Posterior cingulate gyrus (tissue), 11 donors: ENCODE data around the gene SRBD1.
A peak's percentile ranks its signal among the peaks of the same experiment; 100 is the strongest.

ENCODE experiments used
- DNase-seq, 10 donors: peaks; one replicate each; pipeline versions ENCODE4 v3.0.0 to v3.0.0-alpha.2; 2020 to 2021; ENCODE audit warnings: mixed read lengths in 3 of 10
- intact Hi-C: fragments of 100-400 bp; cut with DNase I; formaldehyde crosslinking; loops from one replicate; pipeline ENCODE4 v1.15.1; 2023

The SRBD1 gene

DNA sequence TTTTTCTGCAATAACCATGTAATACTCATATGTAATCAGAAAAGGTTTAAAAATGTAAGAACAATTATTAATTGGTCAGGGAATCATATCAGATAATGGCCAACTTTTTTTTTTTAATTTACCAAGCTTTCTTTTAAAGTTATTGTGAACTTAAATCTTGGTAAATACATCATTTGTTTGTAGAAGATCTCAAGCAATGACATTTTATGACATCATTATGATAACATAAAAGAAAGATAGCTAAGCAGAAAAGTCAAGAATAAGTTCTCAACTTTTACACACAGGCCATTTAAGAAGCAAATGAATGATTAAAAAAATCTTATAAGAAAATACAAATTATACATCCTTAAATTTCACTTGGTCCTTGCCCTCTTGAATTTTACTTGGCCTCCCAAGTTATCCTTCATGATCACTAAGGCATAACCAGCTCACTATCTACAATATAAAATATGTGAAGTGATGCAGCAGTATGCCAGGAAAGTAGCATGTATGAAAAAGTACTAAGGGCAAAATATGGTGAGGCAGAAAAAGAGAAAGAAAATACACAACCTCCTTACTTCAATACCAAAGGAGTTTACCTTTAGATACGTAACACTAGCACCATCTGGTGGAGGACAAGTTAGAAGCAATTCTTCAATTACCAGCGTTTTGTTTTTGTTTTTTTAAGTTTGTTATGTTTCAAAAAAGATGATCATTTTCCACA is 116.6 kb downstream of the SRBD1 start:
- intact Hi-C loops, result loop anchor here (1.0 kb wide), 1 partner anchor 513 kb away; no protein-coding TSS in a partner anchor
- no peak for DNase-seq

DNA sequence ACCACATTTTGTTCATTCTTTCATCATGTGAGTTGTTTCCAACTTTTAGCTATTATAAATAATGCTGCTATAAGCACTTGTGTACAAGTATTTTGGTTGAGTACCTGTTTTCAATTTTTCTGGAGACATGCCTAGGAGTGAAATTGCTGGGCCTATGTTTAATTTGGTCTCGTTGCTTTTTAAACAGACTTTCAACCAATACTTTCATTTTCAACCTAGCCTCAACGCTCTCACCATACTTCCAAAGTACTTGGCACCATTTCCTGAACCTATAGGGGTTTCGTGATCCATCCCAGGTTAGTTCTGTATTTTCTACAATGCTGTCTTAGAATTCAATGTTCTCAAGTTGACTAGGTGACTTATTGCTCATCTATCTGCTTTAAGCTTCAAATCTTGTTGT is 126.1 kb downstream of the SRBD1 start:
- intact Hi-C loops, result no loop called here
- no peak for DNase-seq

DNA sequence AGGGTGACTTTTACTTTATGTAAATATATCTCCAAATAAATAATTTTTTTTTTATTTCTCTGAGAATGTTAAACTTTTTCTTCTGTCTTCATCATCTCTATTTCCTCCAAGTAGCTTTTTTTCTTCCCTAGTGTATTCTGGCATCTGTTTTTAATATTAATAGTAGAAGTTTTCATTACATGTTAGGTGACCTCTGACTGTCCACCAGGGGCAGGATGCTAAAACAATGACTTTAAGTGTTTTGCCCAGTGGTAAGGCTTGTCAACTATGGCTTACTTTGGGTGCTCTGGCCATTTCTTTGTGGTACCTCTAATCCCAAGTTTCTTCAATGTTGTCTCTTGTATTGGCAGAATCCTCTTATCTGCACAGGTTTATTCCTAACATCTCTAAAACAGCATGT is 127.1 kb downstream of the SRBD1 start:
- intact Hi-C loops, result no loop called here
- DNase-seq, result no peak

DNA sequence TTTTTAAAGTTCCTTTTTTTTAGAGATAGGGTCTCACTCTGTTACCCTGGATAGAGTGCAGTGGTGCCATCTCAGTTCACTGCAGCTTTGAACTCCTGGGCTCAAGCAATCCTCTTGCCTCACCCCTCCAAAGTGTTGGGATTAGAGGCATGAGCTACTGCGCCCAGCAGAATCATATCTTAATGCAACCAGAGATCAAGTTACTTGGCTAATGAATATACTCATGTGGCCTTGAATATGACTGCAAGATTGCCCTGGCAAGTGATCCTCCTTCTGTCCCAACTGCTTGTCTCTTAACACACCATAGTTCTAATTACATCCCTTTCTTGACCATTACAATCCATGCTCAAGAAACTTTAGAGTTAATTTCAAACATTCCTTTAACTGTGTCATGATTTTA is 133.5 kb downstream of the SRBD1 start:
- DNase-seq, result no peak
- intact Hi-C loops, result no loop called here

DNA sequence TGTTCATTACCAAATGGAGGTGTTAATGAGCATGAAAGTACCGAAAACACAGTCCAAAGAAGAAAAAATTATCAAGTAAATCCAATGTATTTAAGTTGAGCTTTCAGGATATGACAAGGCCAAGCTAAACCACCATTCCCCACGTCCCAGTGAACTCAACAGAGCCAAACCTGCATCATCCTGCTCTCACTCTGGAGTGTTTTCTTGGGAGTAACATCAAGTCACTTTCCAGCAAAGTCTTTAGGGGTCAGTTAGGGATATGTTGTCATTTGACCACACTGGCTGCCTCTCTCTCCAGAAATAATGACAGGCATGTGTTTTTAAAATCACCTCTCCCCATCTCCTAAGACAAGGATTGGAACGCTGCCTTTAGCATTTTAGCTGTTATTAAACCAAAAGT is 140.5 kb downstream of the SRBD1 start:
- intact Hi-C loops, result no loop called here
- DNase-seq, result no peak

DNA sequence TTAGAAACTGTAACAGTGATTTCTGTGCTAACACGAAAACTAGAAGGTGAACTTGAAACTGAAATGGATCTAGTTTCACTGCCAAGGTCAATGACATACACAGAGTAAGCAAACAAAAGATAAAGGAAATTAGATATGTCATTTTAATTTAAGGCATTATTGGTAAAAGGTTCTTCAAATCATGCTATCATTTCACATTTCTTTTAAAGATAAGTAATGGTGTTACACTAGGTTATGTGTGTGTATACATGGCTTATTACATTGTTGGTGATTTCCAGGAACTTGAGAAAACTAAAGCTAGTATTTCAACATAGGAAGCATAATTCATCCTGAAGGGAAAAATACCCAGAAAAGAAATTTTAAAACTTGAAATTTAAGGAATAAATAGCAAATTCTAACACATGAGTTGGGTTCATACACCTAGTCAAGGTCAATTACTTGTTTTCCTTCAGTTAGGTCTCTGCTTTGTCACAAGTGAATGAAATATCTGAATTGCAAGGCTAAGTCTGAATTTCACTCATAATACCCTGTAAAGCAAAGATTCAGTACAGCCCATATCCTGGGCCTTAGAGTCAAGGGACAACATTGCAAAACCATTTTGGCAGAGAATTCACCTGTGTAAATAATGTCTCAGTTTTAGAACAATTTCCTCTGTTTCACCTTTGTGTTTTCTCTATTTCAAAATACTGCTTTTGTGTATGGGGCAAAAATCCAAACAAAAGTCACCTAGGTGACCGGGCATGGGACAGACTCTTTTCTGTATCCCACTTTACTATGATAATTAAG is 141.6 kb downstream of the SRBD1 start:
- intact Hi-C loops, result no loop called here
- no peak for DNase-seq

DNA sequence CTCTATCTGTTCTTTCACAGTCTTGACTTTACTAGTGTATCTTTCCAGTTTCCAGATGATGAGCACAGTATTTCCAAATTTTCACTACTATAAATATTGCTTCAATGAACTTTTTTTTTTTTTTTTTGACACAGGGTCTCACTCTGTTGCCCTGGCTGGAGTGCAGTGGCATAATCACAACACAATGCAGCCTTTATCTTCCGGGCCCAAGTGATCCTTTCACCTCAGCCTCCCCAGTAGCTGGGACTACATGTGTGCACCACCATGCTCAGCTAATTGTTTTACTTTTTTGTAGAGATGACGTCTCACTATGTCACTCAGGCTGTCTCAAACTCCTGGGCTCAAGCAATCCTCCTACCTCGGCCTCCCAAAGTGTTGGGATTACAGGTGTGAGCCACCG is 142.8 kb downstream of the SRBD1 start:
- DNase-seq, result no peak
- intact Hi-C loops, result no loop called here

DNA sequence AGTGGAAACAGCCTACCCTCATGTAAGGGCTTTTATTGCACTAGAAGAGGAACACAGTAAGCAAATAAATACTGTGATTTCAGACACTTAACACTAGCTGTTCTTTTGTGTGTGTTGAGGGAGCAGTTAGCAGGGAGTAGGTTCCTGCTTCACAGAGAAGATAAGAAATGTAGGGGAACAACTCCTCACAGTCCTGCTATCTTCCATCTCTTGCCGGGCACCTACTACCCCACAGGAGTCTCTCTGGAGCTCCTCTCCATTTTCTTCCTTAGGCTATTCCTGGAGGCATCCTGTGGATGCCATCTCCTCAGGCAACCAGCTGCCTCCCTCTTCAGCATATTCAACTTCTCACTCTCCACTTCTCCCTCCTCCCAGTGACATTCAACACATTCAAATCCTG is 145.0 kb downstream of the SRBD1 start:
- DNase-seq, result peak in 1 of 10 donors; percentile 40
- intact Hi-C loops, result no loop called here

DNA sequence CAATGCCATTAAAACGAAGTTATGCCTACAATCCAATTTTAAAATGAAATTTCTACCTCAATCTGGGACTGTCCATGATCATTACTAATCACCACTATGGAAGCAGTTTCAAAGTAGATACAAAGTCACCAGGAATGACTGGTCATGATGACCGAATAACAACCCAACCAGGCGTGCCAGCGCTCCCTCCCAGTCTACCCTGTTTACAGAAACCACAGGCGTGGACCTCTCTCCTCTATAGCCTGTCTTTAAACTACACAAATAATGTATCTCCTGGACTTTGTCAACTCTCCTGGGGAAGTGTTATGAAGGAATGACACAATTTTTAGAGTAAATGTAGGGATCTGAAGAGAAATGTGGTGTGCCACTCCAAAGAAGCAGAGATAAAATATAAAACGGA is 150.2 kb downstream of the SRBD1 start:
- peak in 1 of 10 donors; percentile 17 for DNase-seq
- intact Hi-C loops, result no loop called here

DNA sequence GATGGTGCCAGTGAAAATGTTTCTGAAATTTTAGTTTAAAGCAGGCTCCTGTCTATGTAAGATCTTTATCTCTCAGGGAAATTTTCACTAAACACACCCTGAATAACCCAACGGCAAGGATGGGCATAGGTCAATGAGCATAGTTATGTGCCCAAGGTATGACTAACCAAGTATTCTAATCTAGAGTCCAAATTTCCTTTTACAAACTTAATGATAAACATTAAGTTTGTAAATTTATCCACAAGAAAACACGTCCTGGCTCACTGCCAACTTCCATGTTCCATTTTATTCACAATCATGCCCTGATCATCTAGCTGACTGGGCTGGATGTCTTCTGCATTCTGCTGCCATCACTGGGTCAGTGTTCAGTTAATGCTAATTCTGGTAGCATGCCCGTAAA is 151.2 kb downstream of the SRBD1 start:
- intact Hi-C loops, result no loop called here
- peak in 1 of 10 donors; percentile 7 for DNase-seq

DNA sequence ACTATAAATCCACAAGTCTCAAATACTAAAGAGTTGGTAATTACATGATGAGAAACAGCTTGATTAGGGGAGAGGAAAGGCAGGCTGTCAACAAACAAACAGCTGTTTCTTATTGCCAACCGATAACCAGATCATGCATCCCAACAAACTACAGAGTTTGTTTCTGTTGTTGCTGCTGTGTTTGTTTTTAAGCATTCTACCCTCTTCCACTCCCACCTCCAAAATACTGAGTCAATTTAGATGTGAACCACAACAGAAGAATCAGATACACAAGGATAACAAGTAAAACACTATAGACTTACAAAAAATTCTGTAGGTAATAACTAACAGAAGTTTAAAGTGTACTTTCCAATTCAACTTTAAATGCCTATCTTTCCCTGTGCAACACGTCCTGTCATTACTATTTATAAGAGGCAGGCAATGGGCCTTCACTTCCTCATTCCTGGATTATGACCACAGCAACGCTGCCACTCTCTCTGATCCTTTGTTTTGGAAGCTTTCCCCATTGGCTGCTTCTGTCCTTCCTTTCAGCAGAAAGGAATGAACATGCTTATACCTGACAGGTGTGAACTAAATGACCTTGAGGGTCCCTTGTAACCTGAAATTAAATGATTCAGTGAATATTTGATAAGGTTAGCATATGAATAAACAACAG is 152.0 kb downstream of the SRBD1 start:
- intact Hi-C loops, result no loop called here
- DNase-seq, result no peak

DNA sequence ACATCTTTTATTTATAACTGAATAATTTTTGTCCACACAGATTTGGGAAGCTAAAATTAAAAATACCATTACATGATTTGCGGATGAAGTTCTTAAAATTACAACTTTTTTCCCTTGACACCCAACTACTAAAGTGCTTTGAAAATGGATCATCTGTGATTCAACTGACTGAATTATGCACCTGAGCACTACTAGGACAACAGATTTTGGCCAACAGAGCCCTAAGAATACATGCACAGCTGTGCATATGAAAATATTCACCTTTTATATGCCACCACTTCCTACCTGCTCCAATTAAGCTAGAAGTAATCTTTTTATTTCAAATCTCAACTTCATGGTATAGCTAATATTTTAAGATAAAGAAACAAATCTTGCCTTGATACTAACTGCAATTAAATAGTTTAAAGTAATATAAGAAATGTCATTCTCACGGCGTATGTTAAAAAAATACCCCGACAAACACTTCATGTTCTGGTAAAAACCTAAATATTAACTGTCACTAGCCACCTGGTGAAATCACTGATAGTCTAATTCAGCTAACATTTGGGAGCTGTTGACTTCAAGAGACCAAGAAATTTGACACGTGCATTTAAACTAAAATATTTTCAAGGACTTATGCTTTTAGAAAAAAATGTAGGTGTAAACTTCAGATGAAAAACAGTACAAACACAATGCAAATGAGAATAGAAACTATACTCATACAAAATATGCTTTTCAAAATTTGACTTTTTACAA is 153.7 kb downstream of the SRBD1 start:
- no peak for DNase-seq
- intact Hi-C loops, result no loop called here

DNA sequence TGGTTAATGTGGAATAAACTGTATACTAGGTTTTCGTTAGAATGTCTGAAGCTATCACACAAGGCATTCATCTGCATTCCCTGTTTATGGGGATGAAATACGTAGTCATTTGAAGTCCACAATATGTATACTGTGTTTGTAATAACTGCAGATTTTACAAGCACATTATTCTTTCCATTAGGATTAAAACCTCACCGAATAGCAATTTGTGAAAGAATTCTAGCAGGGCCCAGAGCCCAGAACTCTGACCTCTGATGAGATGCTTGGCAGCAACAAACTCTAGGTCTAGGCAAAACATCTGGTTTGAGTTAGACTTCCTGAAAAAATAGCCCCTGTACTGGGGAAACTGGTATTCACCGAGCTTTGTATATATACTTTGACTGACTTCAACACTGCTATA is 158.2 kb downstream of the SRBD1 start:
- no peak for DNase-seq
- intact Hi-C loops, result no loop called here

DNA sequence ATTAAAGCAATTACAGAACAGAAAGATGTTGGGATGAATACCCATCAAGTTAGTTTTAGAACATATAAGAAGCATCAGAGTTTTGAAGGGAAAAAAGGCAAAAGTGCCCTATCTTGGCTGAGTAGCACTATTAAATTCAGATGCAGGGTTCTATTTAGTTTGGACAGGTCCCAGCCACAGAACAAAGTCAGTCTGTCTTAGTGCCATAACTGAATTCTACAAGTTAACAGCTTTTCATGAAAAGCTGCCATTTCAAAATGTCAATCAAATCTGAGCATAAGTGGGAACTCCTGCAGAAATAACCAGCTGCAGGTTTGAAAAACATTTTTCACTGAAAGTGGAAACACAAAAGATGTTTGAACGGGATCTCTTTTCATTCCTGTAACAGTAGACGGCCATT is 160.4 kb downstream of the SRBD1 start:
- DNase-seq, result no peak
- intact Hi-C loops, result no loop called here

DNA sequence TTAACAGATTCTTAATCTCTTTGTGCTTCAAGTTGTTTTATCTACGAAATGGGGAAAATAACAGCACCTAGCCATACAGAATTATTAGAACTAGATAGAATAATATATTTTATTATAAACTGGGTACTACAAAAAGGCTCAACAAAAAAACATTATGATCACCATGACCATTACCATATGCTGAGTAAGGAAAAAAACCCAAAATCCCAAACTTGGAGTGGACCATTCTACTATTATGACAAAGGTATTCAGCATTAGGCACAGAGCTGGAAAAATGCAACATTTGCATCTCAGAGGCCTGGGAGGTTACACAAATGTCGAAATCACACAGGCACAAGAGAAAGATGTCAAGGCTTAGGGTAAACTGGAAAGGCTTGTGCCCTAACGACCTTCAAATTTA is 162.8 kb downstream of the SRBD1 start:
- intact Hi-C loops, result no loop called here

DNA sequence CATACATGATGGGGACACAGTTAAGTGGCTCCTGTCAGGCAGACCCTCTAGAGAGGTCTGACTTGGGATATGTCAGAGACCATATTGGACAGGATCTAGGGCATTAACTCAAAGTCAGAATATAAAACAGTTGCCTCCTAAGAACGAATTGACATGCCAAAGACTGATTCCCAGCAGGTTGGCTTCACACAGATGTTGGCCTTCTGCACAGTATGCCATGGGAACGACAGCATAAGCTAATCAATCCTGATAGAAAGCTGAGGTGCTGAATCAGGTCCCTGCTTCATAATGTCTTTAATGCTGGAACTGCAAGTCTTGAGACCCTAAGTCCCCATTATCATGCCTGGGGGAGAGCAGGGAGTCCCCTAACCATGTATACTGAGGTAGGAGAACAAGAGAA is 165.1 kb downstream of the SRBD1 start:
- DNase-seq, result no peak
- intact Hi-C loops, result no loop called here

More for the DNA sequence above, 162.8 kb downstream of the SRBD1 start:
- no peak for DNase-seq

DNA sequence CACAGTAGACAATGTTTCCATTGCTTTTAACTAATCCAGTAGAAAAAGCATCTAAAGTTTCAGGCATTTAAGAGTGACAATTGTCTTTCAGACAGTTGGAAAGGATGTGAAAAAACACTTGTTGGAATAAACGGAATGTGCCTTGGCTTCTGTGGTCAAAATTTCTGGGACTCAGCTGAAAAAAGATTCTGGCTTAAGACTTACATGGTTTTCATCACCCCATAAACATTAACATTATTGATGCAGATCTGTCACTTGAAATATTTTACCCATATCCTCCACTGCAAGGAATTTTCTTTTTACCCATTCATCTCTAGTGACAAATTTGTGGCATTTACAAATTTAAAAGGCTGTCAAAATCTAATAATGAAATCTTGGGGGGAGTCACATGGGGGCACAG is 166.0 kb downstream of the SRBD1 start:
- intact Hi-C loops, result no loop called here

DNA sequence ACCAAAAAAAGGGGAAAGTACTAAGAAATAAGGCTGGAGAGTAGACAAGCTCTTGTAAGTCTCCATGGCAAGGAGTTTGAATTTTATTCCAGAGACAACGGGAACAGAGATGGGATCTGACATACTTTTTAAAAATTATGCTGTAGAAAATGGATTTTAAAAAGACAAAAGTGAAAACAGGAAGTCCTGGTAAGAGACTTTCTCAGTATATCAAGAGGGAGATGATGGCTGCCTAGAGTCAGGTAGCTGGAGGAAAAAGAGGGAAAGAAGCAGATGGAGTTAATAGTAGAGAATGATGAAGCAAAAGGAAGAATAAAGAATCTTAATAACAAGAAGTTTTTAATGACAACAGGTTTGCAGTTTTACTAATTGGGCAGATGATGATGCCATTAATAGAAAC is 168.1 kb downstream of the SRBD1 start:
- intact Hi-C loops, result no loop called here
- DNase-seq, result no peak

More for the DNA sequence above, 166.0 kb downstream of the SRBD1 start:
- DNase-seq, result no peak

DNA sequence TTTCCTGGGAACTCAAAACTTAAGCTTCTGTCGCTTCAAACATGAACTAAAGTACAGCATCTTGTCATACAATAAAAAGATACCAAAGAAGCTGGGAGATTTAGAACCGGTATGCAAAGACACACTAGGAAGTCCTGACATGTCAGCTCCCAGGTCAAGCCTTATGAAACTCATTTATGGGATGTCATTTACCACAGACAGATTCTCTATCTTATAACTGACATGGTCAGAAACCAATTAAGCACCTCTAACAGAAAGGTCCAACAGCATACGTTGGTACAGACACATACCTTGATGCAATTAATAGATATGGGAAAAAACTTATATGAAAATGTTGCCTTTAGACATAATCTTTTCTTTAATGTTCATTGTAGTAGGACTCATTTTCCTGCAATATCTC is 169.0 kb downstream of the SRBD1 start:
- intact Hi-C loops, result no loop called here
- DNase-seq, result no peak

DNA sequence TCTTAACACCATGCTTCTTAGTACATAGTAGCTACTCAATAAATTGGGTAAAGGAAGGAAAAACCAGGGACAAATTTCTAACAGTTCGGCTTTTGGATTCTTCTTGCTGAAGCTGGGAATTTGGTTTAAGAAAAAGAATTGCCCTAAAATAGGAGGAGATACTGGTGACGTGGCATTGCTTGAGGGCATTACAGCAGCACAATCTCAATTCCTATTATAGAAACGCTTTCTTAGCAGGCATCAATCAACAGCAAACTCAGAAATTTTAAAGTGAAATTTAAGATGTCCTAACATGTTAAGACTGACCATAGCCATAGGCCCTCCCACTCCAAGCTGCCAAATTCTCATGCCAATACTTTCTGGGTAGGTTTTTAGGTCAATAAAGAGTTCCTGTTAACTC is 169.5 kb downstream of the SRBD1 start:
- intact Hi-C loops, result no loop called here

More for the DNA sequence above, 169.5 kb downstream of the SRBD1 start:
- DNase-seq, result no peak
